HL-60 (cell line): ENCODE results near the gene KIF3A.

Experiments
- CTCF ChIP-seq: IDR thresholded peaks from one replicate; pipeline ENCODE4 v1.5.1; 2011; ENCODE audit warnings: low read length, control low read depth, inconsistent platforms; ENCODE audit not compliant: insufficient read depth
- TF ChIP-seq, protein P1 (sequence below): IDR thresholded peaks from 2 replicates; pipeline ENCODE4 v1.6.1; 2012; ENCODE audit warnings: low read depth; ENCODE audit not compliant: insufficient replicate concordance

- TF ChIP-seq, protein P1, sequence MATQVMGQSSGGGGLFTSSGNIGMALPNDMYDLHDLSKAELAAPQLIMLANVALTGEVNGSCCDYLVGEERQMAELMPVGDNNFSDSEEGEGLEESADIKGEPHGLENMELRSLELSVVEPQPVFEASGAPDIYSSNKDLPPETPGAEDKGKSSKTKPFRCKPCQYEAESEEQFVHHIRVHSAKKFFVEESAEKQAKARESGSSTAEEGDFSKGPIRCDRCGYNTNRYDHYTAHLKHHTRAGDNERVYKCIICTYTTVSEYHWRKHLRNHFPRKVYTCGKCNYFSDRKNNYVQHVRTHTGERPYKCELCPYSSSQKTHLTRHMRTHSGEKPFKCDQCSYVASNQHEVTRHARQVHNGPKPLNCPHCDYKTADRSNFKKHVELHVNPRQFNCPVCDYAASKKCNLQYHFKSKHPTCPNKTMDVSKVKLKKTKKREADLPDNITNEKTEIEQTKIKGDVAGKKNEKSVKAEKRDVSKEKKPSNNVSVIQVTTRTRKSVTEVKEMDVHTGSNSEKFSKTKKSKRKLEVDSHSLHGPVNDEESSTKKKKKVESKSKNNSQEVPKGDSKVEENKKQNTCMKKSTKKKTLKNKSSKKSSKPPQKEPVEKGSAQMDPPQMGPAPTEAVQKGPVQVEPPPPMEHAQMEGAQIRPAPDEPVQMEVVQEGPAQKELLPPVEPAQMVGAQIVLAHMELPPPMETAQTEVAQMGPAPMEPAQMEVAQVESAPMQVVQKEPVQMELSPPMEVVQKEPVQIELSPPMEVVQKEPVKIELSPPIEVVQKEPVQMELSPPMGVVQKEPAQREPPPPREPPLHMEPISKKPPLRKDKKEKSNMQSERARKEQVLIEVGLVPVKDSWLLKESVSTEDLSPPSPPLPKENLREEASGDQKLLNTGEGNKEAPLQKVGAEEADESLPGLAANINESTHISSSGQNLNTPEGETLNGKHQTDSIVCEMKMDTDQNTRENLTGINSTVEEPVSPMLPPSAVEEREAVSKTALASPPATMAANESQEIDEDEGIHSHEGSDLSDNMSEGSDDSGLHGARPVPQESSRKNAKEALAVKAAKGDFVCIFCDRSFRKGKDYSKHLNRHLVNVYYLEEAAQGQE = no peak
- TF ChIP-seq CTCF = no peak
Observed at GRCh38 chr5:132675936-132676689, 61.2 kb downstream of the KIF3A start.
